ENCODE measurements around the gene HOXB4. TPM values are rescaled to one million over a fixed set of nuclear protein-coding genes. Genes with fewer than 3 reads are reported as not detected.

The HOXB4 gene
- 11.7 and 11.8 TPM in 2 replicates for total RNA-seq

GRCh38 chr17:48577946-48578615 is at the start of gene HOXB4:
HOXB4 (minus strand) TSS chr17:48578350; CDS start chr17:48578319, 31 bp downstream.

GRCh38 chr17:48626245-48627117 is 48.3 kb upstream of the HOXB4 start, which contains the start of gene HOXB9:
HOXB9 (minus strand) TSS chr17:48626358; CDS start chr17:48626269, 89 bp downstream.

GRCh38 chr17:48615047-48615962 is 37.2 kb upstream of the HOXB4 start, which contains the start of gene HOXB8:
HOXB8 (minus strand) TSS chr17:48615292; CDS start chr17:48614704, 588 bp downstream.

DNA sequence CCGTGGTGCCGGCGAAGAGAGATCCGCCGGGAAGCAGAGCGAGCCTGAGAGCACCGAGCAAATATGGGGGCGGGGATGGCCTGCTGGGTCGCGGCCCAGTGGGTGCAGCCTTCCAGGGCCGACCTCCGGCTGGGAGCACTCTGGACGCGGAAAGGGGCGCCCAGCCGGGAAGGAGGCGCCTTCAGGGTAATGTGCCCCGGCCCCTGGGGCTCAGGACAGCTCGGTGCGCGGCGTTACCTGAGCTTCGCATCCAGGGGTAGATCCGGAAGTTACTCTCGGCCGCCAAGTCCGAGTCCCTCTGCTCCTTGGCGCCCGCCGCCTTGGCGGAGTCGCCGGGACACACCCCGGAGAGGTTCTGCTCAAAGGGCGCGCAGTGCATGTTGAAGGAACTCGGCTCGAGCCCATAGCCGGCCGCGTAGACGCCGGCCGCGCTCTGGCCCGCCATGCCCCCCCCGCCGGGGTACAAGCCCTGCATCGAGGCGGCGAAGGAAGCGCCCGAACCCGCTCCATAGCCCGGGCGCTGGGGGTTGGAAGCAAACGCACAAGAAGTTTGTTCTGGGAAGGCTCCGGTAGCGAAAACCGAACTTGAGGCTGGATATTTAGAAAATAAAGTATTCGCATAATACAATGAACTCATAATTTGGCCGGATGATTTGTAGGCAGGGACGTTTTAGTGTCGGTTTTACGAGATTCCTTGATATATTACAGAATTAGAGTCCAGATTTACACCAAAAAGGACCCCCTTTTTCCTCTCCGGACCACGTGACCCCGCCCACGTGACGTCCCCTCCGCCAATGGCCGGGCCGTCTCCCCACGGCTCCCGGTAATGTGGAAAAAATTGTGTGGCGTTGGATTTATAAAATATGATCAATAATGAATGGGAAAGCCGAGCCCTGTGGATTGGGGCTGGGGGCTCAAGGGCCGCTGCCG is 32.4 kb upstream of the HOXB4 start, which contains the start of gene HOXB7:
HOXB7 (minus strand) TSS at position 736 of the 930 bp plus-strand sequence; CDS start at position 637, 99 bp downstream.

DNA sequence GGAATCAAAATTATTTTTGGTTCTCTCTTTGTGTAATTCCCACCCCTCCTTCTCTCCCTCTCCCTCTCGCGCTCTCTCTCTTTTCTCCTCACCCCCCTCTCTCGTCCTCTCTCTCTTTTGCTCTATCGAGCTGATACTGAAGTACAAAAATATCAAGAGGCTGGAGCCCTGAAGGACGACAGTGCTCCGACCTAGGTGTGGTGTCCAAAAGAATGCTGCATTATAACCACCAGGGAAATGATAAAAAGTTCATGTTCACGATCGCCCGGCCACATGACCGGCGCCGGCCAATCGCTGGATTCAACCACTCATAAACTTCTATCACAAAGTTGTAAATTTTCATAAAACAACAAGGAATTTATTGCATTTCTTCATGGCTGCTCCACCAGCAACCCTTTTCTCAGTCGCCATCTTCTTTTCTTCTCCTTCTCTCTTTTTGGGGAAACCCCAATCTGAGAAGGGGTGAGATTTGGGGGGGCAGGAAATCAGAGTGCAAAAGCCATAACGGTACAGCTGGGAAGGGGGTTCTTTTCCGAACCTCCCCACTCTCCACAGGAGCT is 26.7 kb upstream of the HOXB4 start, which contains the start of gene HOXB6:
HOXB6 (minus strand) TSS at position 217 of the 560 bp plus-strand sequence. CDS start 6,836 bp downstream, outside the sequence.

DNA sequence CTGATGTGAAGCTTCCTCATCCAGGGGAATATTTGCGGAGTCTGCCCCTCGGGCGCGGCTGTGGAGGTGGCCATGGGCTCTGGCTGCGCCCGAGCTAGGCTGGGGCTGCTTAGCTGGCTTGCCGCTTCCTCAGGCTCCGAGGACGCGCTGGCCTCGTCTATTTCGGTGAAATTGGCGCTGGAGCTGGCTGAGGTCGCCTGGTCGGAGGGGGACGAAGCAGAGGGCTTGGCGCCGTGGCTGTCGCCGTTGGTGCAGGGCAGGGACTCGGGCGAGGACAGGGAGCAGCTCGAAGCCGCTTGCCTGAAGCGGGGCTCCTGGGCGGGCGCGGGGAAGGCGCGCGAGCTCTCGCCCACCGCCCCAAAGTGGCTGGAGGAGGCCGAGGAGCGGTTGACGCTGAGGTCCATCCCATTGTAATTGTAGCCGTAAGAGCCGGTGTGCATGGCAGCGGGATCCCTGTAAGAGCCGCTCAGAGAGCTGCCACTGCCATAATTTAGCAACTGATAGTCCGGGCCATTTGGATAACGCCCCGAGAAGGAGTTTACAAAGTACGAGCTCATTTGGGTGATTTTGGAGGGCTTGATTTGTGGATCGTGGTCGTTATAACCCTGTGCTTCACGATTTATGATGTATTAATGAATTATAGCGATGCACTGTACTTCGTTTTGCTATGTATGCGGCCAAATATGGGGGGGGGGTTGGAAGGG is 15.1 kb upstream of the HOXB4 start, which contains the start of gene HOXB5:
HOXB5 (minus strand) TSS at position 654 of the 704 bp plus-strand sequence; CDS start at position 557, 97 bp downstream.

DNA sequence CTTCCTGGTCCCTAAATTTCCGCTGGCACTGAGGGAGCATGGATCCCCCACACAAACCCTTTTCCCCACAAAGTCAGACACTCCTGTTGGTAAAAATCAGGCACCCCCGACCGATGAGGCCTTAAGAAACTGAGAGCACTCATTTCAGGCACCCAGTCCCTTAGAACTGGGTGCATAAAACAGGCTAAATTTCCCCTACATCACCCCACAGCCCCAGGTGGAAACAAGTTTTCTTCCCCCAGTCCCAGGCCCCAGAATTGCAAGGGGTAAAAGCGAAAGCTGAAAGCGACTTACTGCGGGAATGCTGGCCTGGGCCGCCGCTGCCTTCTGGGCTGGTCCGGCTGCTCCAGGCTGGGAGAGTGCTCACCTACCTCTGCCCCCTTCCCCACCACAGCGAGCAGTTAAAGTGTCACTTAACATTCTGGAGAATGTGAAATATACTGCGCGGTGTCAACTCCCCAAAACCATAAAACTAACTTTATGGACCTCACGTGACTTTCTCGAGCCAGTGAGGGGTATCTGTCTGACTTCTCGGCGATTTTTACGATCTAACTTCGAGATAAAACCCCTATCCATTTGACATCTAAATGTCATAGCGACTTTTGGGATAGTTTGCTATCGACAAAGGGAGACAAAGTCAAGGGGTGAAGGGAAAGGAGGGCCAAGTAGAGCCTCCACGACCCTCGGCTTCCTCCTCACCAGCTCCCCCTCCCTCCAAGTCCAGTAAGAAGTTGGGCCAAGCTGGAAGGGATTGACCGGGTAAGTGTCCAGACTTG is 11.9 kb upstream of the HOXB4 start, which contains the start of gene HOXB3:
HOXB3 (minus strand) TSS at position 411 of the 776 bp plus-strand sequence. CDS start 37,767 bp downstream, outside the sequence.

GRCh38 chr17:48545022-48545375 is 33.2 kb downstream of the HOXB4 start, which contains the start of gene HOXB2:
HOXB2 (minus strand) TSS chr17:48545109; CDS start chr17:48544911, 198 bp downstream.

GRCh38 chr17:48530887-48531272 is 47.3 kb downstream of the HOXB4 start, which contains the start of gene HOXB1:
HOXB1 (minus strand) TSS chr17:48531011; CDS start chr17:48530904, 107 bp downstream.

Other genes with a start within 250 kb of the HOXB4 start
- gene SKAP1, start 148.1 kb downstream of the HOXB4 start, total RNA-seq: not detected in 2 replicates
- not detected in 2 replicates for gene HOXB1, start 47.3 kb downstream of the HOXB4 start, total RNA-seq
- 50.4 and 52.6 TPM in 2 replicates for gene HOXB2, start 33.2 kb downstream of the HOXB4 start, total RNA-seq
- gene HOXB3, start 11.9 kb upstream of the HOXB4 start, total RNA-seq: 45.0 and 55.3 TPM in 2 replicates
- 12.3 and 15.8 TPM in 2 replicates for gene HOXB5, start 15.4 kb upstream of the HOXB4 start, total RNA-seq
- gene HOXB6, start 26.6 kb upstream of the HOXB4 start, total RNA-seq: 73.6 and 78.8 TPM in 2 replicates
- 11.9 and 14.8 TPM in 2 replicates for gene HOXB7, start 32.7 kb upstream of the HOXB4 start, total RNA-seq
- gene HOXB8, start 36.9 kb upstream of the HOXB4 start, total RNA-seq: 0.50 and 1.0 TPM in 2 replicates
- under 0.01 and 0.15 TPM in 2 replicates for gene HOXB9, start 48.0 kb upstream of the HOXB4 start, total RNA-seq
- not detected in 2 replicates for gene PRAC1, start 144.2 kb upstream of the HOXB4 start, total RNA-seq
- not detected in 2 replicates for gene PRAC2, start 144.8 kb upstream of the HOXB4 start, total RNA-seq
- gene HOXB13, start 150.4 kb upstream of the HOXB4 start, total RNA-seq: not detected in 2 replicates
- 0.17 TPM in 1 of 2 replicates, not detected in the other for gene TTLL6, start 238.9 kb upstream of the HOXB4 start, total RNA-seq

Data from bronchus fibroblast of lung (primary cell).